Activated CD4-positive, alpha-beta T cell treated with anti-CD3 and anti-CD28 coated beads, Interleukin-10, Interleukin-2, amounts not matched to agents 100 ng/mL and 50 ng/mL, durations not matched to agents 16 hours and 8 hours (primary cell): ENCODE measurements around the gene TET2.
"Not testable (repeated sequence)": the region's sequence is repeated elsewhere in the genome, so short reads cannot be mapped to it uniquely, and the experiment has no call there.

ENCODE experiments used
- DNase-seq: peaks from one replicate; pipeline ENCODE4 v3.0.0-alpha.2; 2020

TET2 gene

GRCh38 chr4:105240037-105240436, 93.4 kb downstream of the TET2 start:
- no peak for DNase-seq

- DNase-seq: no peak
Observed at GRCh38 chr4:105241451-105241850, 94.8 kb downstream of the TET2 start.

- DNase-seq: no peak
Observed at GRCh38 chr4:105243446-105243845, 96.8 kb downstream of the TET2 start.

- no peak for DNase-seq
Observed at GRCh38 chr4:105246712-105247111, 100.0 kb downstream of the TET2 start.

- DNase-seq: no peak
Observed at GRCh38 chr4:105248613-105249012, 101.9 kb downstream of the TET2 start.

GRCh38 chr4:105257817-105258495, 111.3 kb downstream of the TET2 start:
- DNase-seq: no peak

- DNase-seq: no peak
Observed at GRCh38 chr4:105265689-105266088, 119.0 kb downstream of the TET2 start.

- no peak for DNase-seq
Observed at GRCh38 chr4:105267280-105267679, 120.6 kb downstream of the TET2 start.

GRCh38 chr4:105272002-105272401, 125.3 kb downstream of the TET2 start:
- no peak for DNase-seq

- no peak for DNase-seq
Observed at GRCh38 chr4:105273230-105273629, 126.6 kb downstream of the TET2 start.

- DNase-seq: no peak
Observed at GRCh38 chr4:105274090-105274489, 127.4 kb downstream of the TET2 start.

- no peak for DNase-seq
Observed at GRCh38 chr4:105274504-105274903, 127.8 kb downstream of the TET2 start.

GRCh38 chr4:105276361-105277104, 129.9 kb downstream of the TET2 start:
- no peak for DNase-seq

GRCh38 chr4:105277702-105278101, 131.0 kb downstream of the TET2 start:
- no peak for DNase-seq

- no peak for DNase-seq
Observed at GRCh38 chr4:105279314-105279713, 132.6 kb downstream of the TET2 start.

GRCh38 chr4:105280338-105281123, 133.9 kb downstream of the TET2 start:
- DNase-seq: no peak

- no peak for DNase-seq
Observed at GRCh38 chr4:105281124-105281415, 134.4 kb downstream of the TET2 start.

GRCh38 chr4:105282489-105282888, 135.8 kb downstream of the TET2 start:
- DNase-seq: no peak

- DNase-seq: no peak
Observed at GRCh38 chr4:105283501-105283900, 136.8 kb downstream of the TET2 start.

- no peak for DNase-seq
Observed at GRCh38 chr4:105288121-105288520, 141.4 kb downstream of the TET2 start.

- no peak for DNase-seq
Observed at GRCh38 chr4:105291925-105292324, 145.2 kb downstream of the TET2 start.

- DNase-seq: no peak
Observed at GRCh38 chr4:105293360-105293759, 146.7 kb downstream of the TET2 start.

- DNase-seq: no peak
Observed at GRCh38 chr4:105296672-105297071, 150.0 kb downstream of the TET2 start.

GRCh38 chr4:105299027-105299426, 152.4 kb downstream of the TET2 start:
- DNase-seq: not testable (repeated sequence)
